ENCODE data around the gene RASA3. TPM values are rescaled to one million over a fixed set of nuclear protein-coding genes. Genes with fewer than 3 reads are reported as not detected.

Gene RASA3
- polyA plus RNA-seq, 5 donors, result 10.5 to 14.4 (median 12.2) TPM

DNA sequence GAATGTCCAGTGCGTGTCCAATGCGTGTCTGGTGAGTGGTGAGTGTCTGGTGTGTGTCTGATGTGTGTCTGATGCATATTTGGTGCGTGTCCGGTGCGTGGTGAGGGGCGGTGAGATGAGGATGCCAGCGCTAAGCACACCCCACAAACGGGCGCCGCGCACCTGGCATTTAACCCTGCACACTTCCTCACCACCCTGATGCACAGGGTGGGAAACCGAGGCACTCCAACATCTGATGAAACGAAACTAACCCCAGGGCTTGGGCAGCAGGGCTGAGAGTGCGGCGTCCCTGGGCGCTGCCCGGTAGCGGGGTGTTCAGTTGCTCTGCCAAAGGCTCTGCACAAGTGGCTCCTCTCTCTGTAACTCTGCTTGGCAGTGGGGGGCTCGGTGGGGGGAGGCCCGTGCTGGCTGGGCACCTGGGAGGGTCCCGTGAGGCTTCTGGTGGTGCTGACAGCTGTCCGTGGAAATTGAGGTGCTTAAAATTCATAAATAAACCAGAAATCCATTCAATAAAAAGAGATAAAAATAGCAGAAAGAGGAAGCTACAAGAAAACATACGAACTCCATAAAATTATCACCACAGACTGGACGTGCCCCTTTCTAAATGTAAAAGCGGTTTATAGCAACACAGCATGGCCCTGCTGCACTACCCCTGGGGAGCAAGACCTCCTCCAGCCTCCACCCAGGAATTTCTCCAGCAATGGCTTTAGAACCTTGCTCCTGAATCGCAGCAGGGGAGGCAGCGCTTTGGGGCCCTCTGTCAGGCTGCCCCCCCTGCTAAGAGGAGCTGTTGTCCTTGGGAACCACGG is 76.0 kb downstream of the RASA3 start:
- DNase-seq, result no peak

DNA sequence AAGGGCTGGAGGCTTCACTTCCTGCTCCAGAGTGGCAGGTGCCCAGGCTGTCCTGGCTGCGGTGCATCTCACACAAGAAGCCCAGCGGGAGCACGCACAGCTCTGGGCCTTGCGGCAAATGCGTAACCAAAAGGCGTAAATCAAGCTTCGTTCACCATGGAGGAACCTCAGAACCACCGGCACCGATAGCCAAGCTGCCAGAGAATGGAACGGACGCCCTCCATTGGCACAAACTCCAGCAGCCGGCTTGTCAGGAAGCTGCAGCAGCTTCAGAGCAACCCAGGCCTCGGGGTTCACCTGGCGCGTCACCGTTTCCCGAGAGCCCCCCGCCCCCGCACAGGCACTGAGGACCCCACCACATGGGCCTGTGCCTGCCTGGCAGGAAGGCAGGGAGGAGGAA is 76.7 kb downstream of the RASA3 start:
- no peak for DNase-seq

DNA sequence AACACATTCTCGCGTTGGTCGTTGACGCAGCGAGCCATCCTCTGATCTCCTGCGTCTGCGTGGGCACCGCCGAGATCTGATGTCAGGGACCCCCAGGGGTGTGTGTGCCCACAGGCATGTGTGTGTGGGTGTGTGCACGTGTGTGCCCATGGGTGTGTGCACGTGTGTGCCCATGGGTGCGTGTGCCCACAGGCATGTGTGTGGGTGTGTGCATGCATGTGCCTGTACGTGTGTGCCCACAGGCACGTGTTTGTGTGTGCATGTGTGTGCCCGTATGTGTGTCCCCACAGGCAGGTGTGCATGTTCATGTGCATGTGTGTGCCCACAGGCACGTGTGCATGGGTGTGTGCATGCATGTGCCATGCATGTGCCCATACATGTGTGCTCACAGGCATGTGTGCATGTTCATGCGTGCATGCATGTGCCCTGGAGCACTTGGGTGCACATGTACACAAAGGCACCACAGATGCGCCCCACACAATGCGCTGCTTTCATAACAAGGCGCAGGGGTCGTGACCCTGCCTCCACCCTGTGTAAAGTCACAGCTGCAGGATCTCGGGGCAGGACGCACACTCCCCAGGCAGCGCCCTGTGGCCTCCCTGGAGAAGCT is 77.5 kb downstream of the RASA3 start:
- no peak for DNase-seq

DNA sequence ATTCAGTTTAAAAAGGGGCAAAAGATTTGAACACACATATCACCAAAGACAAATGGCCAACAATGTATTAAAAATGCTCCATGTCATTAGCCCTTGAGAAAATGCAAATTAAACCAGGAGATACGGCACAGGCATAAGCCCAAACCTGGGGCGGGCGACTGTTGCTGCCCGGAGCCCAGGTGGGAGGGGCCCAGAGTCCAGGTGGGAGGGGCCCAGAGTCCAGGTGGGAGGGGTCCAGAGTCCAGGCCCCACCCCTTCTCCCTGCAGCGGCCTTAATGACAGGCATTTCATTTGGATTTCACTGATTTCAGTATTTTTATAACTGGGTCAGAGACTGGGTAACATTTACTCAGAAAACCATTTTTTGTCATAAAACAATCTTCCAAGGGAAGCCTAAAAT is 78.2 kb downstream of the RASA3 start:
- no peak for DNase-seq

DNA sequence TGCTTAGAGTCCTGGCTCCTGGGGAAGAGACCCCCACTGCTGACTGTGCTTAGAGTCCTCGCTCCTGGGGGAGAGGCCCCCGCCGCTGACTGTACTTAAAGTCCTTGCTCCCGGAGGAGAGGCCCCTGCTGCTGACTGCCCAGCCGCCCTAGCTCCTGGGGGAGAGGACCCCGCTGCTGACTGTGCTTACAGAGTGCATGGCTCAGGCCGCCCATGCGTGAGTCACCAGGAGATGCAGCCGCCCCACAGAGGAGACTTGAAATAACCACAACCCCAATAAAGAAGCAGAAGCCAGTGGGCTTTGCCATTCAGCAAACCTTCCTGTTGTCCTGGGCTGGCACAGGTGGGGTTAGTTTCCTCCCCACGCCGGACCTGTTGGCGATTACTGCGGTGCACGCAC is 79.4 kb downstream of the RASA3 start:
- DNase-seq, result no peak

DNA sequence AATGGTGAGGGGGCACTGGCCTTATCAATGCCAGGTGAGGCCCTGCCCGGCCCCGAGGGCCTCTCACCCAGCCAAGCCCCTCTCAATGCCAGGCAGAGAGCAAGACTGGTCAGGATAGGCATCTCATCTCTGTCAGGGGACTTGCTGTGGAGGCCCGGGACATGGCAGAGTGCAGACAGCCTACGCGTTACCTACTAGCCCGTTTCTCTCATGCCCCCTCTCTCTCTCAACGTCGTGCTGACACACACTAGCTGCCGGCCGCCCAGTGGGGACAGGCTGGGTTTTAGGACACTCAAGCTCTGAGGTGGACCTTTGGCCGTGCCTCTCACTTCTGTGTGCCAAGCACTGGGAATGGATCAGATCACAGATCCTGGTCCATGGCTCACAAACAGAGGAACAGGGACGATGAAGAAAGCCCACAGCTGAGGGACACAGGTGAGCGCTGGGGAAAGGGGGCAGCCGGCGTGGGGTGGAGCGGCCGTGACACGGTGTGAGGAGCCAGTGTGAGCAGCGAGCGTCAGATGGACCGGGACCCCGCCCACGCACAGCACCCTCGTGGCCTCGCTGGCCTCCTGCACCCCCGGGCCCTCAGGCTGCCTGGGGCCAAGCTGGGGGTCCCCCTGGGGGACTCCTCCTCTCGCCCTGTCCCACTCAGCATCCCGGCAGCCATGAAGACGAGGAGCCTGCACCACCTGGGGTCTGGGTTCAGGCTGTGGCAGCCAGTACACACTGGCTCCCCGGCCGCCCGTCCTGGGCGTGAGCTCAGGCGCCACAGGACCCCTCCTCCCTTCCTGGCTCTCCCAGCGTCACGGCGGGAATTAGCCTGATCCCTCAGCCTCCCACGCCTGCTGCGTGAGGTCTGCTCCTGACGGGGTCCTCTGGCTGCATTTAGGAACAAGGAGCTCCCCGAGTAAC is 81.6 kb downstream of the RASA3 start:
- DNase-seq, result no peak

DNA sequence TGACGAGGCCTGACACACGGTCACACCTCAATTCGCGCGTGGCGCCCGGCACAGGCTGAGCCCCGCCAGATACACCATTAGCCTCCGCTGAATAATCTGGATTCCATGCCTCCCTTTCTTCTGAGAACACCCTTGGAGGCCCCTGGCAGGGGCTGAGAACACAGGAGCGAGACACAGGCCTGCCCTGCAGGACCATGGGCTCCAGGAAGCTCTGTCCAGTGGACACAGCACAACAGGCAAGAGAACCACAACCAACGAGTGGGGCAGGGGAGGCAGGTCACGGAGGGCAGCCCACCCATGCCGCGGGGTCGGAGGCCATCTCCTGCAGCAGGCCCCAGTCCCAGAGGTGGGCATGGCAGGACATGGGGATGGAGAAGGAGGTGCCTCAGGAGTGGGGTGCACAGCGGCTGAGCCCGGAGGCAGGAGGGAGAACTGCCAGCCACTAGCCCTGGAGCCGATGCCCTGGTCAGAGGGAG is 82.8 kb downstream of the RASA3 start:
- no peak for DNase-seq

DNA sequence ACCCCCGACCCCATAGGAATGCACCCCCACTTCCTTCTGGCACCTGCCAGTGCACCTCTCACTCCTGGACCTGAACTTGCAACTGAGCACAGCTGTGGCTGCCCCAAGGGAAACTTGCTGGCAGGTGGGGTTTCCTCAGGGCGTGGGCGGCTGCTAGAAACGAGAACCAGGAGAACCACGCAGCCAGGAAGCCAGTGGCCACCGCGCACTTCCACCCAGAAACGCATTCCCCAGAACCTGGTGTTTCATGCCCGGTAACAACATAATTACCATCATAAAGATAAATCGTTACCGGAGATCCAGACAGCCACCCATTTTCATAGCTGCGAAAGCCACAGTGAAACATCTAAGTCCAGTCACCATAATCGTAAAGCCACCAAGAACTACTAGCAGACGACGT is 83.4 kb downstream of the RASA3 start:
- DNase-seq, result no peak

DNA sequence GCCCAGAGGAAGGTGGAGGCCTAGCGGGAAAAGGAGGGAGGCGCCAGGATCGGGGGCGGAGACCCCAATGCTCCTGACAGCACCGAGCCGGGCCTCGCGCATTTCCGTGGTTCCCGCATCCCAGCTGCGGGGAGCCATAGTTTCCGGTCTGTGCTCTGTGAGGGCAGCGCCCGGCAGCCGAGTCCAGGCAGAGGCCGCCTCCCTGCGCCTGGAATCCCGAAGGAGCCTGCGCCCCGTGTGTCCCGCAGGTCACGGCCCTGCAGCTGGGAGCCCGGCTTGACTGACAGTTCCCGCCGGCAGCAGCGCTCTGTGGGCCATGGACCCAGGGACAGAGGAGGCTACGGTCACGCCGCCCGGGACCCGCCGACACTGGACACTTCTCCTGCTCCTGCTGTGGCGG is 84.0 kb downstream of the RASA3 start:
- DNase-seq, result no peak

DNA sequence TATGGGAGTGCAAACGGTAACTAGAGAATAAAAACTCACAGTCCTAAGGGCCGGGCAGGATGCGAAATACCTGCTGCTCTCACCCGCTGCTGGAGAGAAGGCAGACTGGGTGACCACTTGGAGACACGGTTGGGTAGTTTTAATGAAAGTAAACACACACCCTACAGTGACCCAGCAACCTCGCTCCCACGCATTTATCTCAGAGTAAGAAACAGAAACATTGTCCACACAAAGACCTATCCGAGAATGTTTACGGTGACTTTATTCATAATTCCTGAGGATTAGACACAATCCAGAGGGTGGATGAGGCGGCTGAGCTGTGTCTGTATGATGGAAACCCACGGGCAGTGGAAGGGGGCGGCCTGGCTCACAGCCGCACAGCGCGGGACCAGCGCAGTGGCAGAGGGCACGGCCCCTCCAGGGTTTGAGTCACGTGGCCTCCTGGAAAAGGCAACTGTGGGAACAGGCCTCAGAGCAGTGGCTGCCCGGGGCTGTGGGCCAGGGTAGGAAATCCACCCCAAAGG is 85.0 kb downstream of the RASA3 start:
- DNase-seq, result no peak

DNA sequence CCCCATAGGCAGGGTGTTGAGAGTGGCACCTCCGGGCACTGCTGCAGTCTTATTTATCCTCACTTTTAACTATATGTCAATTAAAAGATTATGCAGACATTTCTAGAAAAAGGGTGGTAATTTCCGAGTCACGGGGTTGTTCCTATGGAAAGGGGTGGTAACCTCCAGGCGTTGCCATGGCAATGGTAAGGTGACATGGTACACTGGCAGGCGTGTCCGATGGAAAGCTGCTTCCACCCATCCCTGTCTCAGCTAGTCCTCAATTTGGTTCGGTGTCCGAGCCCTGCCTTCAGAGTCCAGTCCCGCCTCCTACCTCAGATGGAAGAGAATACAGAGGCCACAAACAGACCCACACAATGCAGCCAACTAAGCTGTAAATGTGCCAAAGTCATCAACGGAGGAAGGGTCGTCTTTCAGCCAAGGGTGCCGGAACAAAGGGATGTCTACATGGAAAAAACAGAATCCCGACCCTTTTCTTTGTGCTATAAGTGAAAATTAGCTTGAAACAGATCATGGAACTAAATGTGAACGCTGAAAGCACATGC is 85.9 kb downstream of the RASA3 start:
- no peak for DNase-seq

DNA sequence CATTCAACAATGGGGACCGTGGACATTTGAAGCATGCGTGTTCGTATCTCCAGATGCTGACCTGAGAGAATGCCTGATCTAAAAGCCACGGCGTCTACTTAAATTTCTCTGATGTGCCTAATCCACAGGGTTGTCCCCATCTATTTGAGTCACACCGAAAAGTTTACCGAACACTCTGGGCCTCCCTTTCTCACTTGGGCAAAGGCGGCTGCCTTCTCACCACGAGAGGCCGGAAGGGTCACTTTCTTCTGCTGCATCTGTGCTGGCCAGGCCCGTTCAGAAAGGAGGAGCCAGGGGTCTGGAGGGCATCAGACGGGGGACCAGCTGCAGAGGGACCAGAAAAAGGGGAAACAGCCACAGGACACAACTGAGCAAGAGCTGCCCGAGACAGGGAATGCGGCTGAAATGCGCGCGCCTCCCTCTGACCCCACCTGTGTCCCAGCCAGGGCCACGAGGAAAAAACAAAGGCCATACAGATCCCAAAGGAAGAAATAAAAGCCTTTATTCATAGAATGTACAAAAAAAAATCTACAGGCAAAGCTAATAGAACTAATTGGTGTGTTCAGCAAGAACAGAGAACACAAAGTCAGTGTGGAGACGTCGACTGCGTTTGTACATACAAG is 87.2 kb downstream of the RASA3 start:
- DNase-seq, result no peak

DNA sequence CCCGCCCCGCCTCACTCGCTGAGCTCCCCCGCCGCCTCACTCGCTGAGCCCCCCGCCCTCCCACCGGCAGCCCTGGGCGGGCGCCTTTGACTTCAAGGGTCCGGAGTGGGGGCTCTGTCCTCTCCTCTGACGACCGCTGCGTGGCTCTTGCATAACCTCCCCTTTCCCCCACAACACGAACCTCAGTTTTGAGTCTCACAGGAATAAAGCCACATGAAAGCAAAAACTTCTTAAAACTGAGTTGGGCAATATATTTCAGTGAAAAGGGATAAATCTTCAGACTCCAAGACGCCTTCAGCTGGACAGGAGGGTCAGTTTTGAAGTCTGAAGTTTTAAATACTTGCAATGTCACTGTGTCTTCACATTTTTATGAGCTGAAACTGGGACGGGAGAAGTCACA is 87.9 kb downstream of the RASA3 start:
- DNase-seq, result no peak

DNA sequence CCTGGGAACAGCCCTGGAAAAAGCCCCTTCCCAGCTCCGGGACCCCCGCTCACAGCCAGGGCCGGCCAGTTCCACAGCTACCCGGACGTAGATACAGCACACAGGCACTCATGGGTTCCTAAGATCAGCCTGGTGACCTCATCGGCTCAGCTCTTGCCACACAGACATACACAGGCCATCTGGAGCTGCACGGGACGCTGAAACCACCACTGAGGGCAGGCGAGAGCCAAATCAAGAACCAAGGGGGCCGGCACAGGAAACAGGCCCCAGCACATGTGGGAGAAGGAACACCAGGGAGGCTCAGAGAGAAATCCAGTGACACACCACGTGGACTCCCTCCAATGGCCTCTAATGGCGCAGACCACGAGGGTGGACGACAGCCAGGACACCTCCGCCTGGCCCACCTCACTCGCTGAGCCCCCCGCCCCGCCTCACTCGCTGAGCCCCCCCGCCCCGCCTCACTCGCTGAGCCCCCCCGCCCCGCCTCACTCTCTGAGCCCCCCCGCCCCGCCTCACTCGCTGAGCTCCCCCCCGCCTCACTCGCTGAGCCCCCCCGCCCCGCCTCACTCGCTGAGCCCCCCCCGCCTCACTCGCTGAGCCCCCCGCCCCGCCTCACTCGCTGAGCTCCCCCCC is 88.9 kb downstream of the RASA3 start:
- no peak for DNase-seq

DNA sequence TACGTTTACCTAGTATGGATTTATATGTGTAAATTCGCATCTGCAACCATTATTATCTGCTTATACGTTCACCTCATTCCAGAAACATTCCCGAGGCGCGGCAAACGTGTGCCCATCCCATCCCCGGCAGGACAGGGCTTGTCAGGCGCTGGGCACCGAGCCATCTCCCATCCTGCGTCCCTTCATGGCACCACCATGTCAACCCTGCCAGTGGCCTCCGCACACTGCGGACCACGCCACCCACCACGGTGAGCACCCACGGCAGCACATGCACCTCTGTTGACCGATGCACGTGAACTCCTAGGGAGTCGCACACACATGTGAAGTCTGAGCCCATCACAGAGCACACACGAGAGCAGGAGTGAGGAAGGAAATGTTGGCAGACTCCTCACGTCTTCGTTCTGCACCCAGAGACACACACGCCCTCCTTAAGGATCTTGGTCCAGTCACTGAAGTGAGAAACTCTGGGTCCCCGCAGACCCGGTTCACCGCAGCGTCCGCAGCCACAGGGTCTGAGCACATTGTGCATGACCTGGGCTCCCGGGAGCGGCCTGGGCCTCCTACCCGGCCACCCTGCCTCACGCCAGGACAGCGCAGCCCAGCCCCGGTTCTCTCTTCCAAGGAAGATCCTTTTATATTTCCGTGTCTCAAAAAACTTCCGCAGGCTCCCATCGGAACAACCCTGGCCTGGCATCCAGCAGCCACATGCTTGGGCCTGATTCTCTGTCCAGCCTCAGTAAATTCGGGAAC is 90.2 kb downstream of the RASA3 start:
- DNase-seq, result no peak

DNA sequence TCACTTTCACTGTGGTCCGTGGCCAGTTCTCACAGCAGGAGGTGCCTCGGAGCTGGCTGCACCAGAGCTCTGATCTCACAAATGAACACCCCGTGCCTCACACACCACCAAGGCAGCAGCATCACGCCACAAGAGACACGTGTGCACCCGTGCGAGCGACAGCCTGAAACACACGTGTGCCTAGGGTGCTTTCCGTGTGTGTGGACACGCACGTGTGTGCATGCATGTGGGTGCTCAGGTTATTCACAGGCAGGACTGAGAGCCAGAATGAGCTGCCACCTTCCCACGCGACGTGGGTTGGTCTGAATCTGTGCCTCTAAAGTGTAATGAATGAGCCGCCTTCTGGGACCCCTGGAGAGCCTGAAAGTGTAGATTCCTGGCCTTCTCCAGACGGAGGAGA is 90.9 kb downstream of the RASA3 start:
- DNase-seq, result no peak

DNA sequence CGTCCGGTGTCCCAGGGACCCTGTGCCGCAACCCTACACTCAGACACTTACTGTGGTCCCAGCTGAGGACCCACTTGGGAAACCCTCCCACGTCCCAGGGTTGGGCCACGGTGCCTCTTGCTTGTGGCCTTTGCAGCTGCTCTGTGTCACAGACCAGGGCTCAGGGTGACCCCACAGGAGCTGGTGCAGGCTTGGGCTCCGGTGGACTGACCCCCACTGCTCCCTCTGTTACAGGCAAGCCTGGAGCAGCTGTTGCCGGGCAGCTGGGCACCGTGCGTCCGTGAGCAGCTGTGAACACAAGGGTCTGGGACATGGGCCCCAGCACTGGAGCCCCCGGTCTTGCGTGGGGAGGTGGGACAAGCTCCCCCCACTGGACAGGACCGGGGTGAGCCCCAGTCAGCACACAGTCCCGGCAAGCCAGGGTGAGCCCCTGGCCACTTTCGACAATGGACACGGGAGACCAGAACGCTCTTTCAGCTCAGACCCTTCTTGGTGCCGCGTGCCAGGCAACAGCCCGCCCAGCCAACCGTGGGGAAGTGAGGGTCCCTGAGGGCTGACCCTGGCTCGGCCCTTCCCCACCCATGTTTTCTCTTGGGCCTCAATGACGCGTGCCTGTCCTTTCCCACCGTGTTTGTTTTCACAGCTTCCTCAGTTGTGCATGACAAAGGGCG is 92.8 kb downstream of the RASA3 start:
- DNase-seq, result no peak

DNA sequence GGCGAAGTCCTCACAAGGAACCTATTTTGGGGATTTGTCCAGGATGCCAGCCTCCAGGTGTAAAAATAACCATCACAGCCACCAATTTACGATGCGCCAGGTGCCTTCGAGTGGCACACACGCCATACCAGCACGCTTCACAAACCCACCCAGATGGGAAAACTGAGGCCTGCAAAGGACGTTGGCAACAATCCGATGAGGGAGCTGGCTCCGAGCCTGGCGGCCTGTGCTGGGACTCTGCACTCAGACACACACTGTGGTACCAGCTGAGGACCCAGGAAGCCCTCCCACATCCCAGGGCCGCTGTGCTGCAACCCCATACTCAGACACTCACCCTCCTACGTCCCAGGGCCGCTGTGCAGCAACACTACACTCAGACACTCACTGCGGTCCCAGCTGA is 93.5 kb downstream of the RASA3 start:
- no peak for DNase-seq

DNA sequence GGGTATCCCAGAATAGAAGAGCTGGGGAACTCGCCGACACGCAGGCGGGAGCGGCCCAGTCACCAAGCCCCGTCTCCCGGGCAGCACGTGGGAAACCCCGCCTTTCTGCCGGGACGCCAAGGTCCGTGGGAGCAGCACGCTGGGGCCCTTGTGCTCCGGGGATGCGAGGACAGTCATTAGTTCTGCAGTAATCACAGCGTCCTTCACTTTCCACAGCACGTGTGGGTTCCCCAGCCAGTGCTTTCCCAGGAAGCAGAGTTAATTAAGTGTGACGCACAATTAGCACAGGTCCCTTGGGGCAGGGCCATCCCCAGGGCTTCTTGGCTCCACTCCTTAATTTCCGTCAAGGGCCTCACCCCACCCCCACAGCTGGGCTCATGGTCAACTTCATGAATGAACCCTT is 94.2 kb downstream of the RASA3 start:
- no peak for DNase-seq

DNA sequence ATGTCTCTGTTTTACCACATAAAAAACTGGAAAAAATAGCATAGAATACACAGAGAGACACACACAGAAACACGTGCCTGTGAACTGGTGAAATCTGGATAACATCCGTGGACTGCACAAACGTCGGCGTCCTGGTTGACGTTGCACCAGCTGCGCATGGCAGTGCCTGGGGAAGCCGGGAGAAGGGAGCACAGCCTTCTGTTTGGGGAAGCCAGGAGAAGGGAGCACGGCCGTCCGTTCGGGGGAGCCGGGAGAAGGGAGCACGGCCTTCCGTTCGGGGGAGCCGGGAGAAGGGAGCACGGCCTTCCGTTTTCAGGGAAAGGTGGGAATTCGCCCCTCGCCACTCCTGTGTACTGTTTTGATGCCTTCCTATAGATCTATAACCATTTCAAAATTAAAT is 94.7 kb downstream of the RASA3 start:
- DNase-seq, result no peak
